Loucy (cell line): Measurements from ENCODE around the gene CCDC182.

ENCODE experiments used
- H2AFZ ChIP-seq: fragments of 200-600 bp; sonication (generic); 2 replicates; pipeline ENCODE4 v1.6.0; 2016; ENCODE audit warnings: antibody characterized with exemption, mild to moderate bottlenecking, low read length, moderate library complexity
- H3F3A ChIP-seq: fragments of 200-600 bp; 2 replicates; pipeline ENCODE4 v1.6.0; 2016; ENCODE audit warnings: antibody characterized with exemption, low read depth, mild to moderate bottlenecking
- H3K27me3 ChIP-seq: fragments of 200-600 bp; sonication (generic); 2 replicates; pipeline ENCODE4 v1.6.1; 2014; ENCODE audit warnings: low read length, mild to moderate bottlenecking; ENCODE audit not compliant: insufficient read depth, poor library complexity, severe bottlenecking
- H3K36me3 ChIP-seq: fragments of 200-600 bp; sonication (generic); 2 replicates; pipeline ENCODE4 v1.6.1; 2016; ENCODE audit warnings: low read length; ENCODE audit not compliant: insufficient read depth
- H3K4me1 ChIP-seq: fragments of 200-600 bp; sonication (generic); 2 replicates; pipeline ENCODE4 v1.5.1; 2014; ENCODE audit warnings: low read length, mild to moderate bottlenecking; ENCODE audit not compliant: insufficient read depth, poor library complexity, severe bottlenecking
- H3K4me2 ChIP-seq: fragments of 200-600 bp; sonication (generic); 2 replicates; pipeline ENCODE4 v1.6.0; 2014; ENCODE audit warnings: antibody characterized with exemption, low read length, low read depth, mild to moderate bottlenecking; ENCODE audit not compliant: poor library complexity, severe bottlenecking
- H3K4me3 ChIP-seq: fragments of 200-600 bp; sonication (generic); 2 replicates; pipeline ENCODE4 v1.5.1; 2014; ENCODE audit warnings: low read length, mild to moderate bottlenecking, mixed read lengths; ENCODE audit not compliant: poor library complexity, severe bottlenecking
- H3K79me2 ChIP-seq: fragments of 200-600 bp; sonication (generic); 2 replicates; pipeline ENCODE4 v1.6.1; 2014; ENCODE audit warnings: low read length; ENCODE audit not compliant: insufficient read depth
- H3K9ac ChIP-seq: fragments of 200-600 bp; sonication (generic); 2 replicates; pipeline ENCODE4 v1.6.0; 2014; ENCODE audit warnings: mild to moderate bottlenecking, low read depth, low read length, moderate library complexity; ENCODE audit not compliant: poor library complexity, severe bottlenecking
- H3K9me2 ChIP-seq: fragments of 200-600 bp; sonication (generic); replicated peaks from 2 replicates; pipeline ENCODE4 v1.6.1; 2016; ENCODE audit warnings: low read depth, low read length, mixed read lengths
- H3K9me3 ChIP-seq: fragments of 200-600 bp; sonication (generic); 2 replicates; pipeline ENCODE4 v1.6.1; 2014; ENCODE audit warnings: mild to moderate bottlenecking, antibody characterized with exemption, low read length, low read depth; ENCODE audit not compliant: insufficient read depth
- H4K20me1 ChIP-seq: fragments of 200-600 bp; sonication (generic); 2 replicates; pipeline ENCODE4 v1.6.0; 2014; ENCODE audit warnings: antibody characterized with exemption, low read length, mild to moderate bottlenecking; ENCODE audit not compliant: insufficient read depth, poor library complexity, severe bottlenecking
- CTCF ChIP-seq: fragments of 200-600 bp; sonication (generic); conservative IDR thresholded peaks from 2 replicates; pipeline ENCODE4 v1.5.1; 2014; ENCODE audit warnings: mild to moderate bottlenecking, antibody characterized with exemption, low read length
- EZH2phosphoT487 ChIP-seq: fragments of 200-600 bp; IDR thresholded peaks from 2 replicates; pipeline ENCODE4 v1.6.1; 2018; ENCODE audit warnings: antibody characterized with exemption, mild to moderate bottlenecking, moderate library complexity, borderline replicate concordance

Gene CCDC182

DNA sequence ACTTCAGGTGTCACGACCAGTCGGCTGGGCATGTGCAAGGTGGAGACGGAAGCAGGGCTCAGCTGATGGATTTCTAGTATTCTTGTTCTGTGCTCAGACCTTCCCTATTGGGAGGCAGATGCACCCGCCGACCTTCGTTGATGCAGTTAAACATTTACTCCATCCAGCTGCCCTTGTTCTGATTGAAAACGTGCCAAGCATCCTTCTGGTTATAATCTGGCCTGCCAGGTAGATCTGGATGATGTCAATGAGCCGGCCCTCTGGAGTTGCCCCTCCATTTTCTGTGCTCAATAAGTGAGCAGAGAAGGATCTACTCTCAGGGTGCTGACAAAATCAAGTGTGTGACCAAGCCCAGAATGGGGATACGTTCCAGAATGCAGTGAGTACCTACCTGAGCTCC is 38.3 kb downstream of the CCDC182 start:
- no peak overlapping the region for H2AFZ ChIP-seq
- no peaks in the 10 kb centered on the region; the same call in 1 of the 2 replicates for H3K36me3 ChIP-seq
- H3K4me1 ChIP-seq: no peaks in the 10 kb centered on the region
- no peaks in the 10 kb centered on the region for H4K20me1 ChIP-seq
- no peak overlapping the region for H3K4me2 ChIP-seq
- H3F3A ChIP-seq: no peaks in the 10 kb centered on the region
- H3K79me2 ChIP-seq: no peaks in the 10 kb centered on the region
- no peak overlapping the region for H3K9ac ChIP-seq
- H3K9me3 ChIP-seq: no peaks in the 10 kb centered on the region
- no peak for TF ChIP-seq EZH2phosphoT487
- no peak overlapping the region for H3K4me3 ChIP-seq
- no peaks in the 10 kb centered on the region for H3K9me2 ChIP-seq
- H3K27me3 ChIP-seq: no peaks in the 10 kb centered on the region

- Histone ChIP-seq H3K36me3 (no peaks in the 10 kb centered on the region; the same call in 1 of the 2 replicates), H3K9ac (no peak overlapping the region), H2AFZ (no peak overlapping the region), H3K9me3 (no peaks in the 10 kb centered on the region), H3K4me3 (no peak overlapping the region), H3K4me1 (no peaks in the 10 kb centered on the region), H3K9me2 (no peaks in the 10 kb centered on the region), H3K79me2 (no peaks in the 10 kb centered on the region), H3K4me2 (no peak overlapping the region), H4K20me1 (no peaks in the 10 kb centered on the region), H3F3A (no peaks in the 10 kb centered on the region), H3K27me3 (no peaks in the 10 kb centered on the region)
- no peak for TF ChIP-seq CTCF
- TF ChIP-seq EZH2phosphoT487: no peak
Observed at GRCh38 chr17:57705921-57706695, 39.0 kb downstream of the CCDC182 start.

GRCh38 chr17:57704448-57704847 is 40.7 kb downstream of the CCDC182 start:
- H3F3A ChIP-seq: no peaks in the 10 kb centered on the region
- TF ChIP-seq CTCF (no peak), EZH2phosphoT487 (no peak)
- H3K36me3 ChIP-seq: no peaks in the 10 kb centered on the region; the same call in 1 of the 2 replicates
- H3K9me3 ChIP-seq: no peaks in the 10 kb centered on the region
- H3K27me3 ChIP-seq: no peaks in the 10 kb centered on the region
- H3K4me3 ChIP-seq: no peak overlapping the region
- no peak overlapping the region for H3K4me2 ChIP-seq
- H3K9ac ChIP-seq: no peak overlapping the region
- H3K79me2 ChIP-seq: no peaks in the 10 kb centered on the region
- no peaks in the 10 kb centered on the region for H4K20me1 ChIP-seq
- no peaks in the 10 kb centered on the region for H3K9me2 ChIP-seq
- no peak overlapping the region for H2AFZ ChIP-seq
- H3K4me1 ChIP-seq: no peaks in the 10 kb centered on the region

GRCh38 chr17:57703273-57703672 is 41.8 kb downstream of the CCDC182 start:
- Histone ChIP-seq H3K9me2 (no peaks in the 10 kb centered on the region), H4K20me1 (no peaks in the 10 kb centered on the region), H3K27me3 (no peaks in the 10 kb centered on the region), H3K4me3 (no peak overlapping the region), H3F3A (no peaks in the 10 kb centered on the region), H3K4me2 (no peak overlapping the region), H3K9me3 (no peaks in the 10 kb centered on the region), H3K4me1 (peaks cover 4% of the 10 kb centered on the region), H3K79me2 (no peaks in the 10 kb centered on the region), H3K36me3 (no peaks in the 10 kb centered on the region; the same call in 1 of the 2 replicates), H2AFZ (no peak overlapping the region), H3K9ac (no peak overlapping the region)
- TF ChIP-seq EZH2phosphoT487: no peak
- no peak for TF ChIP-seq CTCF
